Mesendoderm (in vitro differentiated cells): ENCODE measurements around the gene NUP153.
A peak's percentile ranks its signal among the peaks of the same experiment; 100 is the strongest.

Experiments used
- DNase-seq: peaks from one replicate; pipeline ENCODE4 v3.0.0; 2013
- H2AK5ac ChIP-seq: 2 replicates; pipeline ENCODE4 v1.6.1; 2013; ENCODE audit warnings: low read length, inconsistent platforms
- H2BK120ac ChIP-seq: 2 replicates; pipeline ENCODE4 v1.6.1; 2013; ENCODE audit warnings: low read depth, mild to moderate bottlenecking, low read length, moderate library complexity, mixed read lengths
- H2BK15ac ChIP-seq: replicated peaks from 2 replicates; pipeline ENCODE4 v1.6.1; 2013; ENCODE audit warnings: low read depth, mild to moderate bottlenecking, moderate library complexity
- H2BK5ac ChIP-seq: 2 replicates; pipeline ENCODE4 v1.6.1; 2013; ENCODE audit warnings: low read length, inconsistent platforms
- H3K18ac ChIP-seq: 2 replicates; pipeline ENCODE4 v1.6.1; 2013; ENCODE audit warnings: mild to moderate bottlenecking, low read length, mixed read lengths
- H3K23ac ChIP-seq: one replicate; pipeline ENCODE4 v1.6.1; 2013; ENCODE audit warnings: low read length
- H3K27ac ChIP-seq: 2 replicates; pipeline ENCODE4 v1.5.1; 2013; ENCODE audit warnings: low read depth, mild to moderate bottlenecking, inconsistent platforms, low read length, moderate library complexity
- H3K27me3 ChIP-seq: 2 replicates; pipeline ENCODE4 v1.6.1; 2013; ENCODE audit warnings: low read length, control low read depth, mild to moderate bottlenecking, inconsistent platforms; ENCODE audit not compliant: insufficient read depth, poor library complexity
- H3K36me3 ChIP-seq: 2 replicates; pipeline ENCODE4 v1.6.1; 2013; ENCODE audit warnings: low read length, inconsistent platforms; ENCODE audit not compliant: control insufficient read depth, insufficient read depth
- H3K4ac ChIP-seq: one replicate; pipeline ENCODE4 v1.6.1; 2013; ENCODE audit warnings: low read depth, mild to moderate bottlenecking, low read length, moderate library complexity
- H3K4me1 ChIP-seq: 2 replicates; pipeline ENCODE4 v1.6.1; 2013; ENCODE audit warnings: low read depth, low read length, inconsistent platforms; ENCODE audit not compliant: control insufficient read depth
- H3K4me2 ChIP-seq: 2 replicates; pipeline ENCODE4 v1.6.1; 2013; ENCODE audit warnings: low read length
- H3K4me3 ChIP-seq: 2 replicates; pipeline ENCODE4 v1.5.1; 2013; ENCODE audit warnings: mild to moderate bottlenecking, low read length
- H3K56ac ChIP-seq: one replicate; pipeline ENCODE4 v1.6.1; 2013; ENCODE audit warnings: low read length
- H3K79me1 ChIP-seq: 2 replicates; pipeline ENCODE4 v1.6.1; 2013; ENCODE audit warnings: low read length, inconsistent platforms
- H3K79me2 ChIP-seq: 2 replicates; pipeline ENCODE4 v1.6.1; 2013; ENCODE audit warnings: mild to moderate bottlenecking, low read length; ENCODE audit not compliant: control insufficient read depth, insufficient read depth
- H3K9ac ChIP-seq: 2 replicates; pipeline ENCODE4 v1.6.1; 2013; ENCODE audit warnings: low read length, inconsistent platforms
- H4K5ac ChIP-seq: one replicate; pipeline ENCODE4 v1.6.1; 2013; ENCODE audit warnings: low read length
- H4K8ac ChIP-seq: one replicate; pipeline ENCODE4 v1.6.1; 2013; ENCODE audit warnings: low read depth, mild to moderate bottlenecking, control low read depth, low read length, moderate library complexity
- WGBS: extraction: QIAGEN DNeasy Blood & Tissue Kit; methylation state at CpG from one replicate; pipeline ENCODE4 v1.1.7; 2013; ENCODE audit warnings: low lambda C conversion rate, missing lambda C conversion rate; ENCODE audit not compliant: insufficient coverage; ENCODE audit errors: extremely low coverage; 5-methylcytosine and 5-hydroxymethylcytosine counted together

Gene NUP153

GRCh38 chr6:17599877-17600526 lies 106.7 kb downstream of the NUP153 start, which contains the start of gene FAM8A1:
FAM8A1 (plus strand) TSS chr6:17600302; CDS start chr6:17600410, 108 bp downstream.
- peak; percentile 98 for DNase-seq

GRCh38 chr6:17596085-17596484 lies 110.6 kb downstream of the NUP153 start:
- Histone ChIP-seq H3K27me3 (no peaks in the 10 kb centered on the region), H3K56ac (no peak overlapping the region), H3K79me1 (no peaks in the 10 kb centered on the region), H2BK15ac (no peak overlapping the region), H3K4ac (no peak overlapping the region), H4K5ac (no peak overlapping the region), H3K36me3 (no peaks in the 10 kb centered on the region), H3K9ac (no peak overlapping the region), H4K8ac (no peak overlapping the region), H3K27ac (no peak overlapping the region), H2BK120ac (no peak overlapping the region), H3K4me2 (no peak overlapping the region), H2BK5ac (no peak overlapping the region), H3K4me3 (no peak overlapping the region), H2AK5ac (no peak overlapping the region), H3K4me1 (no peaks in the 10 kb centered on the region), H3K18ac (no peak overlapping the region), H3K79me2 (no peaks in the 10 kb centered on the region), H3K23ac (no peak overlapping the region)
- DNase-seq, result no peak
- WGBS, result no CpG with 5 or more reads among the region's 3 CpGs

More at GRCh38 chr6:17599877-17600526, 106.7 kb downstream of the NUP153 start, which contains the start of gene FAM8A1:
- H2BK5ac ChIP-seq, result no peak within 1 kb of the TSS
- no peak within 1 kb of the TSS for H2AK5ac ChIP-seq
- no peaks in the 10 kb centered on the region for H3K79me2 ChIP-seq
- H3K18ac ChIP-seq, result peak within 1 kb of the TSS; percentile 78
- no CpG with 5 or more reads among the region's 42 CpGs for WGBS
- H3K4ac ChIP-seq, result peak within 1 kb of the TSS; percentile 84
- H3K36me3 ChIP-seq, result no peaks in the 10 kb centered on the region
- H2BK15ac ChIP-seq, result no peak within 1 kb of the TSS
- no peak within 1 kb of the TSS for H3K23ac ChIP-seq
- H3K4me2 ChIP-seq, result peak within 1 kb of the TSS; percentile 96
- peaks cover 1% of the 10 kb centered on the region for H3K79me1 ChIP-seq
- peak within 1 kb of the TSS; percentile 31 for H2BK120ac ChIP-seq
- H3K56ac ChIP-seq, result peak within 1 kb of the TSS; percentile 87
- no peaks in the 10 kb centered on the region for H3K27me3 ChIP-seq
- peak within 1 kb of the TSS; percentile 97 for H4K8ac ChIP-seq
- peak within 1 kb of the TSS; percentile 77 for H3K27ac ChIP-seq
- peak within 1 kb of the TSS; percentile 87 for H3K9ac ChIP-seq
- H3K4me3 ChIP-seq, result peak within 1 kb of the TSS; percentile 80
- H4K5ac ChIP-seq, result no peak within 1 kb of the TSS
- H3K4me1 ChIP-seq, result no peaks in the 10 kb centered on the region

- Histone ChIP-seq H3K27me3 (no peaks in the 10 kb centered on the region), H3K4me3 (no peak overlapping the region), H2BK15ac (no peak overlapping the region), H2AK5ac (no peak overlapping the region), H2BK5ac (no peak overlapping the region), H3K79me1 (no peaks in the 10 kb centered on the region), H3K27ac (no peak overlapping the region), H3K79me2 (no peaks in the 10 kb centered on the region), H4K8ac (no peak overlapping the region), H3K23ac (no peak overlapping the region), H3K36me3 (no peaks in the 10 kb centered on the region), H2BK120ac (no peak overlapping the region), H3K4me1 (no peaks in the 10 kb centered on the region), H3K4me2 (no peak overlapping the region), H3K9ac (no peak overlapping the region), H3K56ac (no peak overlapping the region), H4K5ac (no peak overlapping the region), H3K4ac (no peak overlapping the region), H3K18ac (no peak overlapping the region)
- no peak for DNase-seq
Observed at GRCh38 chr6:17593246-17593645, 113.5 kb downstream of the NUP153 start.

- H3K36me3 ChIP-seq, result no peaks in the 10 kb centered on the region
- no peaks in the 10 kb centered on the region for H3K79me2 ChIP-seq
- no peaks in the 10 kb centered on the region for H3K4me1 ChIP-seq
- no peak overlapping the region for H4K8ac ChIP-seq
- no peak overlapping the region for H3K4me2 ChIP-seq
- H3K79me1 ChIP-seq, result no peaks in the 10 kb centered on the region
- H3K4me3 ChIP-seq, result no peak overlapping the region
- no peak overlapping the region for H4K5ac ChIP-seq
- H2BK5ac ChIP-seq, result no peak overlapping the region
- H3K4ac ChIP-seq, result no peak overlapping the region
- no peak overlapping the region for H3K18ac ChIP-seq
- no peak overlapping the region for H2AK5ac ChIP-seq
- H3K9ac ChIP-seq, result no peak overlapping the region
- no peak overlapping the region for H3K27ac ChIP-seq
- no peaks in the 10 kb centered on the region for H3K27me3 ChIP-seq
- H2BK15ac ChIP-seq, result no peak overlapping the region
- no peak for DNase-seq
- WGBS, result no CpG with 5 or more reads among the region's 1 CpG
- H2BK120ac ChIP-seq, result no peak overlapping the region
- H3K56ac ChIP-seq, result no peak overlapping the region
- H3K23ac ChIP-seq, result no peak overlapping the region
Observed at GRCh38 chr6:17591287-17591686, 115.4 kb downstream of the NUP153 start.

GRCh38 chr6:17589406-17590096 lies 117.2 kb downstream of the NUP153 start:
- peak; percentile 76 for DNase-seq
- no peak overlapping the region for H3K23ac ChIP-seq
- WGBS, result no CpG with 5 or more reads among the region's 5 CpGs

More at GRCh38 chr6:17589406-17590096, 117.2 kb downstream of the NUP153 start:
- H3K27me3 ChIP-seq, result no peaks in the 10 kb centered on the region
- no peak overlapping the region for H3K56ac ChIP-seq
- H3K9ac ChIP-seq, result no peak overlapping the region
- no peak overlapping the region for H2BK15ac ChIP-seq
- H4K8ac ChIP-seq, result no peak overlapping the region
- no peaks in the 10 kb centered on the region for H3K79me2 ChIP-seq
- H2AK5ac ChIP-seq, result no peak overlapping the region
- H4K5ac ChIP-seq, result no peak overlapping the region
- no peak overlapping the region for H3K18ac ChIP-seq
- H3K4ac ChIP-seq, result no peak overlapping the region
- H3K4me2 ChIP-seq, result no peak overlapping the region
- no peak overlapping the region for H3K27ac ChIP-seq
- no peak overlapping the region for H2BK5ac ChIP-seq
- H3K4me1 ChIP-seq, result no peaks in the 10 kb centered on the region
- H3K4me3 ChIP-seq, result no peak overlapping the region
- no peaks in the 10 kb centered on the region for H3K79me1 ChIP-seq
- H2BK120ac ChIP-seq, result no peak overlapping the region
- no peaks in the 10 kb centered on the region for H3K36me3 ChIP-seq
